Right atrium auricular region (tissue), 2 donors: ENCODE measurements around the gene ING2. TPM values are rescaled to one million over a fixed set of nuclear protein-coding genes. Genes with fewer than 3 reads are reported as not detected.

Experiments
- DNase-seq: peaks from one replicate; pipeline ENCODE4 v3.0.0-alpha.2; 2019; ENCODE audit warnings: low spot score
- H3K27ac ChIP-seq, 2 donors: fragments of 200-600 bp; sonication (generic); 1 replicate in 1 of 2; 2 replicates in 1 of 2; pipeline ENCODE4 v1.5.1; 2016 to 2019
- H3K27me3 ChIP-seq, 2 donors: fragments of 200-600 bp; sonication (generic); one replicate each; pipeline versions ENCODE4 v1.5.1 to v1.6.0; 2017 to 2019
- H3K36me3 ChIP-seq: fragments of 200-600 bp; sonication (generic); one replicate; pipeline ENCODE4 v1.5.1; 2016
- H3K4me1 ChIP-seq, 2 donors: fragments of 200-600 bp; sonication (generic); one replicate each; pipeline versions ENCODE4 v1.5.1 to v1.6.0; 2017 to 2019
- H3K4me3 ChIP-seq, 2 donors: fragments of 200-600 bp; sonication (generic); 1 replicate in 1 of 2; 2 replicates in 1 of 2; pipeline ENCODE4 v1.5.1; 2017 to 2019; ENCODE audit warnings: mild to moderate bottlenecking in 1 of 2, moderate library complexity in 1 of 2
- H3K9me3 ChIP-seq, 2 donors: fragments of 200-600 bp; sonication (generic); one replicate each; pipeline ENCODE4 v1.5.1; 2019
- CTCF ChIP-seq, 2 donors: fragments of 200-600 bp; sonication (generic); IDR thresholded peaks; one replicate each; pipeline ENCODE4 v1.5.1; 2019; ENCODE audit warnings: antibody characterized with exemption in 2 of 2
- total RNA-seq, 2 donors: library from RNA; depleted of rRNA; stranded (reverse); fragments of >200 nt; gene quantifications; one replicate each; pipeline ENCODE4 v1.1.0, GENCODE V29; 2016

The ING2 gene
- total RNA-seq, 2 donors from 2014 or later, result 4.6 to 7.7 TPM

GRCh38 chr4:183515411-183515810 lies 10.6 kb downstream of the ING2 start:
- no peaks in the 10 kb centered on the region for H3K9me3 ChIP-seq
- H3K27me3 ChIP-seq, result no peaks in the 10 kb centered on the region
- no peak overlapping the region for H3K4me3 ChIP-seq
- H3K4me1 ChIP-seq, result no peaks in the 10 kb centered on the region
- no peak overlapping the region for H3K27ac ChIP-seq
- H3K36me3 ChIP-seq, result peaks cover 9% of the 10 kb centered on the region
- no peak for DNase-seq
- TF ChIP-seq CTCF (IDR thresholded peaks at IDR 0.05), result no peak

- DNase-seq, result no peak
- no peak overlapping the region for H3K4me3 ChIP-seq
- no peak for TF ChIP-seq CTCF (IDR thresholded peaks at IDR 0.05)
- no peaks in the 10 kb centered on the region for H3K27me3 ChIP-seq
- H3K9me3 ChIP-seq, result no peaks in the 10 kb centered on the region
- no peak overlapping the region for H3K27ac ChIP-seq
- no peaks in the 10 kb centered on the region for H3K4me1 ChIP-seq
- H3K36me3 ChIP-seq, result peaks cover 4% of the 10 kb centered on the region
Measured at GRCh38 chr4:183517194-183517593, 12.3 kb downstream of the ING2 start.

- no peaks in the 10 kb centered on the region for H3K9me3 ChIP-seq
- no peaks in the 10 kb centered on the region for H3K36me3 ChIP-seq
- no peaks in the 10 kb centered on the region for H3K4me1 ChIP-seq
- no peak overlapping the region for H3K27ac ChIP-seq
- no peak for TF ChIP-seq CTCF (IDR thresholded peaks at IDR 0.05)
- no peaks in the 10 kb centered on the region for H3K27me3 ChIP-seq
- no peak overlapping the region for H3K4me3 ChIP-seq
- no peak for DNase-seq
Measured at GRCh38 chr4:183517781-183518180, 12.9 kb downstream of the ING2 start.

- no peak overlapping the region for H3K27ac ChIP-seq
- H3K36me3 ChIP-seq, result no peaks in the 10 kb centered on the region
- DNase-seq, result no peak
- no peaks in the 10 kb centered on the region for H3K4me1 ChIP-seq
- H3K4me3 ChIP-seq, result no peak overlapping the region
- no peak for TF ChIP-seq CTCF (IDR thresholded peaks at IDR 0.05)
- H3K9me3 ChIP-seq, result no peaks in the 10 kb centered on the region
- H3K27me3 ChIP-seq, result no peaks in the 10 kb centered on the region
Measured at GRCh38 chr4:183522821-183523220, 18.0 kb downstream of the ING2 start.

GRCh38 chr4:183527326-183527725 lies 22.5 kb downstream of the ING2 start:
- DNase-seq, result no peak
- Histone ChIP-seq H3K4me3 (no peak overlapping the region), H3K36me3 (no peaks in the 10 kb centered on the region), H3K27me3 (no peaks in the 10 kb centered on the region), H3K4me1 (no peaks in the 10 kb centered on the region), H3K27ac (no peak overlapping the region), H3K9me3 (no peaks in the 10 kb centered on the region)
- TF ChIP-seq CTCF (IDR thresholded peaks at IDR 0.05), result no peak

GRCh38 chr4:183532821-183533220 lies 28.0 kb downstream of the ING2 start:
- no peak for TF ChIP-seq CTCF (IDR thresholded peaks at IDR 0.05)
- no peak overlapping the region for H3K4me3 ChIP-seq
- H3K36me3 ChIP-seq, result no peaks in the 10 kb centered on the region
- DNase-seq, result no peak
- H3K4me1 ChIP-seq, result no peaks in the 10 kb centered on the region
- no peaks in the 10 kb centered on the region for H3K27me3 ChIP-seq
- H3K27ac ChIP-seq, result no peak overlapping the region
- no peaks in the 10 kb centered on the region for H3K9me3 ChIP-seq
